ENCODE results near the gene KAZN. TPM values are rescaled to one million over a fixed set of nuclear protein-coding genes. Genes with fewer than 3 reads are reported as not detected.

The KAZN gene
- polyA plus RNA-seq, 1 donor from 2014 or later, result 20.6 TPM

GRCh38 chr1:15102646-15103045, 504.2 kb downstream of the KAZN start:
- H3K4me3 ChIP-seq (ENCODE audit: low read length), result no peak overlapping the region
- H4K20me1 ChIP-seq (ENCODE audit: insufficient read depth), result no peaks in the 10 kb centered on the region
- TF ChIP-seq POLR2AphosphoS5 (IDR thresholded peaks at IDR 0.05), result no peak
- TF ChIP-seq EP300 (conservative IDR thresholded peaks at IDR 0.05; ENCODE audit: poor library complexity, severe bottlenecking), result no peak
- TF ChIP-seq CTCF (IDR thresholded peaks at IDR 0.05; ENCODE audit: poor library complexity, severe bottlenecking), result no peak
- peaks cover 5% of the 10 kb centered on the region for H3K36me3 ChIP-seq (ENCODE audit: insufficient read depth, low read length)
- H3F3A ChIP-seq (ENCODE audit: insufficient read depth, low read length, poor library complexity, severe bottlenecking), result no peaks in the 10 kb centered on the region
- H3K27ac ChIP-seq (ENCODE audit: low read length), result no peak overlapping the region
- H2AFZ ChIP-seq (ENCODE audit: low read depth, low read length), result no peak overlapping the region
- H3K9me3 ChIP-seq (ENCODE audit: low read length), result peaks cover 2% of the 10 kb centered on the region
- no peak overlapping the region for H3K4me2 ChIP-seq (ENCODE audit: low read length)
- no peaks in the 10 kb centered on the region for H3K27me3 ChIP-seq (ENCODE audit: insufficient read depth, low read depth, low read length)
- no peaks in the 10 kb centered on the region for H3K79me2 ChIP-seq (replicated peaks; ENCODE audit: insufficient read depth, low read length)
- no peak overlapping the region for H3K9ac ChIP-seq (ENCODE audit: low read length)
- no peaks in the 10 kb centered on the region for H3K9me2 ChIP-seq (ENCODE audit: insufficient read depth, low read length)

- H3K9me2 ChIP-seq (ENCODE audit: insufficient read depth, low read length), result no peaks in the 10 kb centered on the region
- no peak overlapping the region for H3K4me3 ChIP-seq (ENCODE audit: low read length)
- no peak overlapping the region for H3K4me2 ChIP-seq (ENCODE audit: low read length)
- TF ChIP-seq RAD21 (conservative IDR thresholded peaks at IDR 0.05) (no peak), TAF1 (IDR thresholded peaks at IDR 0.05; ENCODE audit: low read depth) (no peak), SMC3 (conservative IDR thresholded peaks at IDR 0.05; ENCODE audit: poor library complexity) (no peak), MXI1 (conservative IDR thresholded peaks at IDR 0.05; ENCODE audit: poor library complexity, severe bottlenecking) (no peak), EZH2 (IDR thresholded peaks at IDR 0.05; ENCODE audit: borderline replicate concordance, insufficient read depth, low read length, poor library complexity, severe bottlenecking) (no peak), POLR2AphosphoS5 (IDR thresholded peaks at IDR 0.05) (no peak), CTCF (IDR thresholded peaks at IDR 0.05; ENCODE audit: poor library complexity, severe bottlenecking) (no peak), EP300 (conservative IDR thresholded peaks at IDR 0.05; ENCODE audit: poor library complexity, severe bottlenecking) (no peak), REST (IDR thresholded peaks at IDR 0.05; ENCODE audit: borderline replicate concordance) (no peak)
- peaks cover 5% of the 10 kb centered on the region for H3K36me3 ChIP-seq (ENCODE audit: insufficient read depth, low read length)
- peaks cover 2% of the 10 kb centered on the region for H3K9me3 ChIP-seq (ENCODE audit: low read length)
- H3K79me2 ChIP-seq (replicated peaks; ENCODE audit: insufficient read depth, low read length), result no peaks in the 10 kb centered on the region
- H2AFZ ChIP-seq (ENCODE audit: low read depth, low read length), result no peak overlapping the region
- H3K9ac ChIP-seq (ENCODE audit: low read length), result no peak overlapping the region
- no peaks in the 10 kb centered on the region for H3K27me3 ChIP-seq (ENCODE audit: insufficient read depth, low read depth, low read length)
- no peaks in the 10 kb centered on the region for H3F3A ChIP-seq (ENCODE audit: insufficient read depth, low read length, poor library complexity, severe bottlenecking)
- H4K20me1 ChIP-seq (ENCODE audit: insufficient read depth), result no peaks in the 10 kb centered on the region
- H3K27ac ChIP-seq (ENCODE audit: low read length), result no peak overlapping the region
These were observed 504.7 kb downstream of the KAZN start for GRCh38 chr1:15103211-15103610.
